Measurements from ENCODE around the gene AGFG1.
A peak's percentile ranks its signal among the peaks of the same experiment; 100 is the strongest.

Gene AGFG1

GRCh38 chr2:227602358-227602757 lies 130.4 kb downstream of the AGFG1 start:
- no peak for DNase-seq (ENCODE audit: low spot score)
- TF ChIP-seq CTCF (IDR thresholded peaks at IDR 0.05; ENCODE audit: extremely low read depth, insufficient read depth, missing control alignments) = no peak
- in situ Hi-C loops (cut with MboI; ENCODE audit: low pct_unique_long_range_greater_than_20kb, low sequenced_read_pairs, unreplicated experiment) = no loop called here

- in situ Hi-C loops (cut with MboI; ENCODE audit: low pct_unique_long_range_greater_than_20kb, low sequenced_read_pairs, unreplicated experiment) = no loop called here
- no peak for DNase-seq (ENCODE audit: low spot score)
- TF ChIP-seq CTCF (IDR thresholded peaks at IDR 0.05; ENCODE audit: extremely low read depth, insufficient read depth, missing control alignments) = no peak
Observed at GRCh38 chr2:227606476-227606875, 134.5 kb downstream of the AGFG1 start.

GRCh38 chr2:227607941-227608340 lies 136.0 kb downstream of the AGFG1 start:
- in situ Hi-C loops (cut with MboI; ENCODE audit: low pct_unique_long_range_greater_than_20kb, low sequenced_read_pairs, unreplicated experiment) = no loop called here
- no peak for TF ChIP-seq CTCF (IDR thresholded peaks at IDR 0.05; ENCODE audit: extremely low read depth, insufficient read depth, missing control alignments)
- peak; percentile 7 for DNase-seq (ENCODE audit: low spot score)

- peak; percentile 51 for DNase-seq (ENCODE audit: low spot score)
- in situ Hi-C loops (cut with MboI; ENCODE audit: low pct_unique_long_range_greater_than_20kb, low sequenced_read_pairs, unreplicated experiment) = no loop called here
- TF ChIP-seq CTCF (IDR thresholded peaks at IDR 0.05; ENCODE audit: extremely low read depth, insufficient read depth, missing control alignments) = no peak
Observed at GRCh38 chr2:227608561-227609338, 136.8 kb downstream of the AGFG1 start.

GRCh38 chr2:227610123-227610522 lies 138.2 kb downstream of the AGFG1 start:
- peak; percentile 36 for DNase-seq (ENCODE audit: low spot score)
- TF ChIP-seq CTCF (IDR thresholded peaks at IDR 0.05; ENCODE audit: extremely low read depth, insufficient read depth, missing control alignments) = no peak
- in situ Hi-C loops (cut with MboI; ENCODE audit: low pct_unique_long_range_greater_than_20kb, low sequenced_read_pairs, unreplicated experiment) = no loop called here
